HAP-1 (cell line): ENCODE measurements around the gene SERBP1.
"Not testable (repeated sequence)": the region's sequence is repeated elsewhere in the genome, so short reads cannot be mapped to it uniquely, and the experiment has no call there.

ENCODE experiments used
- DNase-seq, 2 experiments: peaks; one replicate each; pipeline ENCODE4 v3.0.0-alpha.2; 2016 to 2020; ENCODE audit warnings: low spot score in 2 of 2
- H3K27me3 ChIP-seq: fragments of 250-450 bp; sonication (Bioruptor Pico); 2 replicates; pipeline ENCODE4 v1.5.1; 2020; ENCODE audit warnings: low read depth, mild to moderate bottlenecking, moderate library complexity
- H3K36me3 ChIP-seq: fragments of 250-450 bp; sonication (Bioruptor Pico); replicated peaks from 2 replicates; pipeline ENCODE4 v1.5.1; 2020; ENCODE audit warnings: mild to moderate bottlenecking
- H3K4me1 ChIP-seq: fragments of 250-450 bp; sonication (Bioruptor Pico); 2 replicates; pipeline ENCODE4 v1.5.1; 2020; ENCODE audit warnings: mild to moderate bottlenecking
- H3K4me3 ChIP-seq: fragments of 250-450 bp; sonication (Bioruptor Pico); 2 replicates; pipeline ENCODE4 v1.5.1; 2020; ENCODE audit warnings: mild to moderate bottlenecking, moderate library complexity
- H3K9me3 ChIP-seq: fragments of 250-450 bp; sonication (Bioruptor Pico); 2 replicates; pipeline ENCODE4 v1.5.1; 2020; ENCODE audit warnings: mild to moderate bottlenecking, moderate library complexity
- in situ Hi-C: fragments of 300-500 bp; cut with MboI; formaldehyde crosslinking; loops from 3 replicates; pipeline ENCODE4 v1.14.3; 2020; ENCODE audit warnings: low sequenced_read_pairs, inconsistent platforms, mixed read lengths

SERBP1 gene

GRCh38 chr1:67413101-67413500, 17.1 kb downstream of the SERBP1 start:
- H3K27me3 ChIP-seq, H3K9me3 ChIP-seq, in situ Hi-C loops, DNase-seq, H3K4me3 ChIP-seq, H3K4me1 ChIP-seq: not testable (repeated sequence)
- peaks cover 87% of the 10 kb centered on the region for H3K36me3 ChIP-seq

GRCh38 chr1:67408148-67408547, 22.1 kb downstream of the SERBP1 start:
- in situ Hi-C loops, result no loop called here
- Histone ChIP-seq H3K27me3 (no peaks in the 10 kb centered on the region), H3K4me3 (no peak overlapping the region), H3K4me1 (no peaks in the 10 kb centered on the region), H3K36me3 (peaks cover 46% of the 10 kb centered on the region), H3K9me3 (no peaks in the 10 kb centered on the region)
- DNase-seq, result no peak

- H3K36me3 ChIP-seq, result peaks cover 40% of the 10 kb centered on the region
- no peaks in the 10 kb centered on the region for H3K4me1 ChIP-seq
- in situ Hi-C loops, result no loop called here
- H3K27me3 ChIP-seq, result no peaks in the 10 kb centered on the region
- H3K4me3 ChIP-seq, result no peak overlapping the region
- H3K9me3 ChIP-seq, result no peaks in the 10 kb centered on the region
- DNase-seq, result no peak
Measured at GRCh38 chr1:67407498-67407897, 22.7 kb downstream of the SERBP1 start.

GRCh38 chr1:67405473-67406245, 24.5 kb downstream of the SERBP1 start:
- H3K4me1 ChIP-seq, result no peaks in the 10 kb centered on the region
- DNase-seq, result no peak
- H3K4me3 ChIP-seq, result no peak overlapping the region
- in situ Hi-C loops, result no loop called here
- H3K9me3 ChIP-seq, result no peaks in the 10 kb centered on the region
- H3K27me3 ChIP-seq, result no peaks in the 10 kb centered on the region
- peaks cover 21% of the 10 kb centered on the region for H3K36me3 ChIP-seq

GRCh38 chr1:67404212-67404620, 26.0 kb downstream of the SERBP1 start:
- Histone ChIP-seq H3K36me3 (peaks cover 9% of the 10 kb centered on the region), H3K9me3 (no peaks in the 10 kb centered on the region), H3K4me3 (no peak overlapping the region), H3K27me3 (no peaks in the 10 kb centered on the region), H3K4me1 (no peaks in the 10 kb centered on the region)
- no peak for DNase-seq
- in situ Hi-C loops, result no loop called here

- no peak for DNase-seq
- Histone ChIP-seq H3K36me3 (peaks cover 9% of the 10 kb centered on the region), H3K27me3 (no peaks in the 10 kb centered on the region), H3K4me1 (no peaks in the 10 kb centered on the region), H3K9me3 (no peaks in the 10 kb centered on the region), H3K4me3 (no peak overlapping the region)
- in situ Hi-C loops, result no loop called here
Measured at GRCh38 chr1:67401443-67401842, 28.8 kb downstream of the SERBP1 start.

GRCh38 chr1:67400029-67400786, 30.0 kb downstream of the SERBP1 start:
- H3K4me3 ChIP-seq, H3K4me1 ChIP-seq, H3K9me3 ChIP-seq, DNase-seq, H3K36me3 ChIP-seq, H3K27me3 ChIP-seq, in situ Hi-C loops: not testable (repeated sequence)

- Histone ChIP-seq H3K36me3 (no peaks in the 10 kb centered on the region; the same call in none of the 2 replicates), H3K4me3 (no peak overlapping the region), H3K4me1 (no peaks in the 10 kb centered on the region), H3K27me3 (no peaks in the 10 kb centered on the region), H3K9me3 (no peaks in the 10 kb centered on the region)
- in situ Hi-C loops, result no loop called here
- DNase-seq, result no peak
Measured at GRCh38 chr1:67399199-67399993, 30.8 kb downstream of the SERBP1 start.

- no peak for DNase-seq
- H3K4me3 ChIP-seq, result no peak overlapping the region
- H3K36me3 ChIP-seq, result no peaks in the 10 kb centered on the region
- no peaks in the 10 kb centered on the region for H3K4me1 ChIP-seq
- in situ Hi-C loops, result no loop called here
- H3K27me3 ChIP-seq, result no peaks in the 10 kb centered on the region
- no peaks in the 10 kb centered on the region for H3K9me3 ChIP-seq
Measured at GRCh38 chr1:67394548-67394947, 35.7 kb downstream of the SERBP1 start.

- Histone ChIP-seq H3K27me3 (no peaks in the 10 kb centered on the region), H3K4me3 (no peak overlapping the region), H3K4me1 (no peaks in the 10 kb centered on the region), H3K9me3 (no peaks in the 10 kb centered on the region), H3K36me3 (no peaks in the 10 kb centered on the region)
- in situ Hi-C loops, result no loop called here
- DNase-seq, result no peak
Measured at GRCh38 chr1:67393737-67394136, 36.5 kb downstream of the SERBP1 start.

- H3K4me1 ChIP-seq, result no peaks in the 10 kb centered on the region
- H3K36me3 ChIP-seq, result no peaks in the 10 kb centered on the region
- no peak overlapping the region for H3K4me3 ChIP-seq
- no peak for DNase-seq
- H3K27me3 ChIP-seq, result no peaks in the 10 kb centered on the region
- in situ Hi-C loops, result no loop called here
- H3K9me3 ChIP-seq, result no peaks in the 10 kb centered on the region
Measured at GRCh38 chr1:67393240-67393639, 37.0 kb downstream of the SERBP1 start.

- H3K9me3 ChIP-seq, result 0 out of 2 replicates have a peak, but pooled peaks cover 3% of the 10 kb centered on the region
- H3K27me3 ChIP-seq, result no peaks in the 10 kb centered on the region
- DNase-seq, result no peak
- H3K4me3 ChIP-seq, result no peak overlapping the region
- H3K36me3 ChIP-seq, result peaks cover 4% of the 10 kb centered on the region; the same call in 1 of the 2 replicates
- in situ Hi-C loops, result no loop called here
- no peaks in the 10 kb centered on the region for H3K4me1 ChIP-seq
Measured at GRCh38 chr1:67390041-67390887, 39.9 kb downstream of the SERBP1 start.

GRCh38 chr1:67383999-67384638, 46.1 kb downstream of the SERBP1 start:
- Histone ChIP-seq H3K4me3 (no peak overlapping the region), H3K36me3 (peaks cover 4% of the 10 kb centered on the region; the same call in 1 of the 2 replicates), H3K9me3 (peaks cover 20% of the 10 kb centered on the region), H3K27me3 (no peaks in the 10 kb centered on the region), H3K4me1 (no peaks in the 10 kb centered on the region)
- in situ Hi-C loops, result no loop called here
- no peak for DNase-seq
